NB4 (cell line): ENCODE results near the gene TMEM174.

Experiments
- CTCF ChIP-seq: IDR thresholded peaks from one replicate; pipeline ENCODE4 v1.5.1; 2012; ENCODE audit warnings: low read depth, low read length
- MYC ChIP-seq: IDR thresholded peaks from 2 replicates; pipeline ENCODE4 v1.6.1; 2011; ENCODE audit warnings: low read depth, low read length
- POLR2A ChIP-seq: IDR thresholded peaks from 2 replicates; pipeline ENCODE4 v1.6.1; 2011; ENCODE audit warnings: mild to moderate bottlenecking; ENCODE audit not compliant: insufficient read length; ENCODE audit errors: extremely low read depth

GRCh38 chr5:73142035-73142434 lies 31.0 kb upstream of the TMEM174 start:
- no peak for TF ChIP-seq CTCF
- no peak for TF ChIP-seq POLR2A
- TF ChIP-seq MYC, result no peak
